G401 (cell line): ENCODE data around the gene LANCL2. TPM values are rescaled to one million over a fixed set of nuclear protein-coding genes. Genes with fewer than 3 reads are reported as not detected.

Experiments used
- DNase-seq: peaks from one replicate; pipeline ENCODE4 v3.0.0-alpha.2; 2015; ENCODE audit warnings: low spot score
- in situ Hi-C: cut with HindIII; loops from 2 replicates; pipeline ENCODE4 v1.10.0; 2016; ENCODE audit warnings: low sequenced_read_pairs, mixed read lengths
- total RNA-seq: library from RNA; depleted of rRNA; stranded (reverse); fragments of >200 nt; shearing (Covaris generic); gene quantifications from 2 replicates; pipeline ENCODE4 v1.2.3, GENCODE V29; 2014; rRNA removed

The LANCL2 gene
- total RNA-seq, 1 experiment from 2014 or later, result 19.4 TPM

GRCh38 chr7:55477781-55478374 is 112.7 kb downstream of the LANCL2 start:
- DNase-seq, result no peak
- in situ Hi-C loops, result no loop called here

DNA sequence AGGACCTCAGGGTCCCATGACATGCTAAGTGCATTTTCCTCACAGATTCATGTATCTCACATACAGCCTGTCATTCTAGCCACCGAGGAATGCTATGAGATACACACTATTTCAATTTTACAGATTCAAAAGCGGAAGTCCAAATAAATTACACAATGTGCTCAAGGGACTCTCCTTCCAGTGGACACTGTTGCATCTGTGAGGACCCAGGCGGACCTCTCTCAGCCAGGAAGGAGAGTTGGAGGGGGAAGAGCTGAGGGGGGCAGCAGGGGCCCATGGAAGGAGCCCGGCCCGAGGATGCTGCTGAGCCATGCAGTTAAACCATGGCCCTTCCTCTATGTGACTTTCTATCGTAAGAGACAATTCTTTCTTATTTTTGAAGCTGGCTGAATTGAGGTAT is 113.6 kb downstream of the LANCL2 start:
- in situ Hi-C loops, result no loop called here
- DNase-seq, result no peak

DNA sequence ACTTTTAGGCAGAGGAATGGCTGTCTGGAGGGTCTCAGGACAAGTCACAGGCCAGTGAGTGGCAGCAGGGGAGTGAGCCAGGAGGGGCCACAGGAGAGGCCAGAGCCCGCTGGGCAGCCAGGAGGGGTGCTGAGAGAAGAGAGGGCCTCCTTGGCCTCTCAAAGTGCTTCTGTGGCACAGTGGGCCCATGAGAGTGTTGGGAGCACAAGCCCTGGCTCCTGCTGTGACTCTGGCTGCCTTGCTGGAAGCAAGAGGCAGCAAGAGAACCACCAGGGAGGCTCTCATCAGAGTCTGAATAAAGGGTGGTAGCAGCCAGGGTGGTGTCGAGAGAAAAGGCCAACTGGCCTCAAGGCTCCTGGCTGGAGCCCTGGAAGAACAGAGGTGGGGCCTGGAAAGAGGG is 116.0 kb downstream of the LANCL2 start:
- DNase-seq, result no peak
- in situ Hi-C loops, result no loop called here

- DNase-seq, result no peak
- in situ Hi-C loops, result no loop called here
These were observed 117.9 kb downstream of the LANCL2 start for GRCh38 chr7:55483046-55483445.

Other genes with a start within 250 kb of the LANCL2 start
- gene VOPP1, start 207.2 kb downstream of the LANCL2 start, total RNA-seq, result 27.7 and 38.2 TPM in 2 replicates